ENCODE measurements around the gene CCL17. TPM values are rescaled to one million over a fixed set of nuclear protein-coding genes. Genes with fewer than 3 reads are reported as not detected.

Gene CCL17
- total RNA-seq, 1 experiment from 2014 or later = not detected

DNA sequence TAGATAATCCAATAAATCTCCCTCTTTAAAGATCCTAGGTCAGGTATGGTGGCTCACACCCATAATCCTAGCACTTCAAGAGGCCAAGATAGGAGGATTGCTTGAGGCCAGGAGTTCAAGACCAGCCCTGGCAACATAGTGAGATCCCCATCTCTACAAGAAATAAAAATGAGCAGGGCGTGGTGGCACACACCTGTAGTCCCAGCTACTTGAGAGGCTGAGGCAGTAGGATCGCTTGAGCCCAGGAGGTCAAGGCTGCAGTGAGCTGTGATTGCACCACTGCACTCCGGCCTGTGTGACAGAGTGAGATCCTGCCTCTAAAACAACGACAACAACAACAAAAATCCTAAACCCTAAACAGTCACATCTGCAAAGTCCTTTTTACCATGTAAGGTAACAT lies 48.0 kb upstream of the CCL17 start:
- in situ Hi-C loops (cut with HindIII; ENCODE audit: low pct_unique_long_range_greater_than_20kb, low sequenced_read_pairs) (no loop called here), intact Hi-C loops (cut with micrococcal nuclease; ENCODE audit: unreplicated experiment) (no loop called here)
- Histone ChIP-seq H3K4me1 (ENCODE audit: control insufficient read depth, insufficient read depth, low read length) (no peaks in the 10 kb centered on the region), H3K27me3 (ENCODE audit: control insufficient read depth, insufficient read depth, low read length) (no peaks in the 10 kb centered on the region), H3K4me3 (ENCODE audit: low read depth in 2 of 2, low read length in 2 of 2) (no peak overlapping the region), H3K36me3 (ENCODE audit: control insufficient read depth, insufficient read depth, low read length) (no peaks in the 10 kb centered on the region), H3K9me3 (ENCODE audit: control insufficient read depth, insufficient read depth, low read depth, low read length) (no peaks in the 10 kb centered on the region), H3K27ac (ENCODE audit: low read length) (no peak overlapping the region)
- DNase-seq (ENCODE audit: low read depth, low spot score) = no peak
- POLR2A ChIA-PET = no interaction called here
- no TSS peak for BruUV-seq (replicated peaks)
- CTCF ChIA-PET = no interaction called here
- no peak for ATAC-seq
- TF ChIP-seq REST (IDR thresholded peaks at IDR 0.05; ENCODE audit: insufficient read depth in 1 of 2, low read depth in 2 of 2, low read length in 1 of 2) (no peak), SIN3A (IDR thresholded peaks at IDR 0.05; ENCODE audit: borderline replicate concordance, insufficient read depth, low read depth, low read length) (no peak), TCF7L2 (IDR thresholded peaks at IDR 0.05; ENCODE audit: low read depth, low read length) (no peak), POLR2AphosphoS5 (IDR thresholded peaks at IDR 0.05; ENCODE audit: low read depth, low read length) (no peak)
- TF ChIP-seq, protein P1, sequence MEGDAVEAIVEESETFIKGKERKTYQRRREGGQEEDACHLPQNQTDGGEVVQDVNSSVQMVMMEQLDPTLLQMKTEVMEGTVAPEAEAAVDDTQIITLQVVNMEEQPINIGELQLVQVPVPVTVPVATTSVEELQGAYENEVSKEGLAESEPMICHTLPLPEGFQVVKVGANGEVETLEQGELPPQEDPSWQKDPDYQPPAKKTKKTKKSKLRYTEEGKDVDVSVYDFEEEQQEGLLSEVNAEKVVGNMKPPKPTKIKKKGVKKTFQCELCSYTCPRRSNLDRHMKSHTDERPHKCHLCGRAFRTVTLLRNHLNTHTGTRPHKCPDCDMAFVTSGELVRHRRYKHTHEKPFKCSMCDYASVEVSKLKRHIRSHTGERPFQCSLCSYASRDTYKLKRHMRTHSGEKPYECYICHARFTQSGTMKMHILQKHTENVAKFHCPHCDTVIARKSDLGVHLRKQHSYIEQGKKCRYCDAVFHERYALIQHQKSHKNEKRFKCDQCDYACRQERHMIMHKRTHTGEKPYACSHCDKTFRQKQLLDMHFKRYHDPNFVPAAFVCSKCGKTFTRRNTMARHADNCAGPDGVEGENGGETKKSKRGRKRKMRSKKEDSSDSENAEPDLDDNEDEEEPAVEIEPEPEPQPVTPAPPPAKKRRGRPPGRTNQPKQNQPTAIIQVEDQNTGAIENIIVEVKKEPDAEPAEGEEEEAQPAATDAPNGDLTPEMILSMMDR (IDR thresholded peaks at IDR 0.05) = no peak

DNA sequence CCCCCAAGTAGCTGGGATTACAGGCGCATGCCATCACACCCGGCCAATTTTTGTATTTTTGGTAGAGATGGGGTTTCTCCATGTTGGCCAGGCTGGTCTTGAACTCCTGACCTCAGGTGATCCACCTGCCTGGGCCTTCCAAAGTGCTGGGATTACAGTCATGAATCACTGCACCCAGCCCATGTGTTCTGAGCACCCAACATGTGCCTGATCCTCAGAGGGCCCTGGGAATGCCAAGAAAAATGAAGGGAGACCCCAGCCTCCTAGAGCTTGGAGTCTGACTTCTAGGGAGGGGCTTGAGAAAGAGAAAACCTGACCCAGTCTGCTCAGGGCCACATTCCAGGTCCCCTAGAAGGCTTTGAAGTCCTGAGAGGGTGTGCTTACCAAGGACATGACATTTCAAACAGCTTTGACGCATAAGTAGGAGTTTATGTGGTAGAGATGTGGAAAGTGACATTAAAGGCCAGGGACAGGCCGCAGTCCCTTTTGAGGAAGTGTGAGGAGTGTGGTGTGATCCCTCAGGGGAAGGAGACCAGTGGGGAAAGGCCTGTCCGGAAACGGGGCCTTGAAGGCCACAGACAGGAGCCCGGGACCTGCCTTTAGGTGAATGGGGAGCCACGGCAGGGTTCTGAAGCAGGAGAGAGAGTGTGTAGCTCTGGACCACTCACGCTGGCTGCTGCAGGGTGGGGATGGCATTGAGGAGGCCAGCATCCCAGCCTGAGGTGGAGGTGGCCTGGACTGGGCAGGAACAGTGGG lies 47.1 kb upstream of the CCL17 start:
- in situ Hi-C loops (cut with HindIII; ENCODE audit: low pct_unique_long_range_greater_than_20kb, low sequenced_read_pairs) = no loop called here
- POLR2A ChIA-PET = no interaction called here

More for the DNA sequence above, 47.1 kb upstream of the CCL17 start:
- ATAC-seq = no peak
- Histone ChIP-seq H3K27me3 (ENCODE audit: control insufficient read depth, insufficient read depth, low read length) (no peaks in the 10 kb centered on the region), H3K9me3 (ENCODE audit: control insufficient read depth, insufficient read depth, low read depth, low read length) (no peaks in the 10 kb centered on the region), H3K27ac (ENCODE audit: low read length) (no peak overlapping the region), H3K36me3 (ENCODE audit: control insufficient read depth, insufficient read depth, low read length) (no peaks in the 10 kb centered on the region), H3K4me3 (ENCODE audit: low read depth in 2 of 2, low read length in 2 of 2) (no peak overlapping the region), H3K4me1 (ENCODE audit: control insufficient read depth, insufficient read depth, low read length) (no peaks in the 10 kb centered on the region)
- no peak for DNase-seq (ENCODE audit: low read depth, low spot score)
- BruUV-seq (replicated peaks) = no TSS peak
- TF ChIP-seq POLR2AphosphoS5 (IDR thresholded peaks at IDR 0.05; ENCODE audit: low read depth, low read length) (no peak), TCF7L2 (IDR thresholded peaks at IDR 0.05; ENCODE audit: low read depth, low read length) (no peak), REST (IDR thresholded peaks at IDR 0.05; ENCODE audit: insufficient read depth in 1 of 2, low read depth in 2 of 2, low read length in 1 of 2) (no peak), SIN3A (IDR thresholded peaks at IDR 0.05; ENCODE audit: borderline replicate concordance, insufficient read depth, low read depth, low read length) (no peak)
- CTCF ChIA-PET = no interaction called here
- intact Hi-C loops (cut with micrococcal nuclease; ENCODE audit: unreplicated experiment) = no loop called here

All from Panc1 (cell line).